PC-3 (cell line): Measurements from ENCODE around the gene CLASP2. TPM values are rescaled to one million over a fixed set of nuclear protein-coding genes. Genes with fewer than 3 reads are reported as not detected.

Experiments
- ATAC-seq: fragments of 200-7000 bp; cut with Tn5 transposase; 2 replicates; pipeline ENCODE4 v1.9.1; 2020; ENCODE audit warnings: mild to moderate bottlenecking, moderate library complexity
- BruUV-seq: library from RNA; stranded (reverse); fragments of 400-500 nt; replicated peaks from 2 replicates; lab custom pipeline; 2021; lab: Mats Ljungman, UMichigan
- CTCF ChIA-PET: fragments of 300-600 bp; sonication (Branson Sonifier 250); formaldehyde crosslinking; loops from one replicate; lab custom pipeline; 2022; ENCODE audit warnings: antibody characterized with exemption; lab: Charles Lee
- POLR2A ChIA-PET: fragments of 300-600 bp; sonication (Branson Sonifier 250); formaldehyde crosslinking; loops from one replicate; lab custom pipeline; 2022; ENCODE audit warnings: antibody characterized with exemption; ENCODE audit not compliant: unreplicated experiment; lab: Charles Lee
- DNase-seq: peaks from one replicate; pipeline ENCODE4 v3.0.0-alpha.2; 2015
- H2AFZ ChIP-seq: fragments of 300-600 bp; sonication (generic); 2 replicates; pipeline ENCODE4 v1.6.0; 2016; ENCODE audit warnings: antibody characterized with exemption, low read length
- H3F3A ChIP-seq: fragments of 300-600 bp; sonication (generic); one replicate; pipeline ENCODE4 v1.6.0; 2017; ENCODE audit warnings: antibody characterized with exemption, low read length, control low read depth, mild to moderate bottlenecking; ENCODE audit not compliant: unreplicated experiment
- H3K27ac ChIP-seq: fragments of 300-600 bp; sonication (generic); 2 replicates; pipeline ENCODE4 v1.5.1; 2016; ENCODE audit warnings: mild to moderate bottlenecking, low read length
- H3K27me3 ChIP-seq: fragments of 300-600 bp; sonication (generic); 2 replicates; pipeline ENCODE4 v1.6.1; 2016; ENCODE audit warnings: low read length, mixed read lengths
- H3K36me3 ChIP-seq: fragments of 300-600 bp; sonication (generic); 2 replicates; pipeline ENCODE4 v1.6.1; 2016; ENCODE audit warnings: low read depth, mixed run types, low read length, mixed read lengths
- H3K4me1 ChIP-seq: fragments of 300-600 bp; sonication (generic); 2 replicates; pipeline ENCODE4 v1.5.1; 2016; ENCODE audit warnings: low read length; ENCODE audit not compliant: insufficient read depth
- H3K4me2 ChIP-seq: fragments of 300-600 bp; sonication (generic); 2 replicates; pipeline ENCODE4 v1.6.0; 2016; ENCODE audit warnings: low read length
- H3K4me3 ChIP-seq: fragments of 300-600 bp; sonication (generic); 2 replicates; pipeline ENCODE4 v1.5.1; 2016; ENCODE audit warnings: mild to moderate bottlenecking, low read length, mixed read lengths
- H3K79me2 ChIP-seq: fragments of 300-600 bp; sonication (generic); 2 replicates; pipeline ENCODE4 v1.6.1; 2017; ENCODE audit warnings: low read length, mixed read lengths
- H3K9ac ChIP-seq: fragments of 300-600 bp; sonication (generic); 2 replicates; pipeline ENCODE4 v1.6.0; 2016; ENCODE audit warnings: mild to moderate bottlenecking, low read length
- H3K9me2 ChIP-seq: fragments of 300-600 bp; sonication (generic); replicated peaks from 2 replicates; pipeline ENCODE4 v1.6.1; 2016; ENCODE audit warnings: mixed run types, low read length, mixed read lengths
- H3K9me3 ChIP-seq: fragments of 300-600 bp; sonication (generic); 2 replicates; pipeline ENCODE4 v1.6.1; 2016; ENCODE audit warnings: low read length, mixed read lengths
- H4K20me1 ChIP-seq: fragments of 300-600 bp; sonication (generic); 2 replicates; pipeline ENCODE4 v1.6.1; 2016; ENCODE audit warnings: low read length, mixed read lengths
- CTCF ChIP-seq: fragments of 300-600 bp; sonication (generic); conservative IDR thresholded peaks from 2 replicates; pipeline ENCODE4 v1.5.1; 2017; ENCODE audit warnings: antibody characterized with exemption, low read depth, mild to moderate bottlenecking, low read length
- EZH2 ChIP-seq: fragments of 300-600 bp; sonication (generic); IDR thresholded peaks from one replicate; pipeline ENCODE4 v1.6.1; 2017; ENCODE audit warnings: antibody characterized with exemption, mild to moderate bottlenecking, low read length; ENCODE audit not compliant: unreplicated experiment
- EZH2phosphoT487 ChIP-seq: fragments of 300-600 bp; sonication (generic); IDR thresholded peaks from 2 replicates; pipeline ENCODE4 v1.6.1; 2018; ENCODE audit warnings: mild to moderate bottlenecking, antibody characterized with exemption, low read length, borderline replicate concordance
- intact Hi-C: fragments of 100-400 bp; cut with micrococcal nuclease; formaldehyde crosslinking; loops from 2 replicates; pipeline ENCODE4 v1.9.0; 2023
- total RNA-seq: library from RNA; depleted of rRNA; stranded (reverse); fragments of >200 nt; gene quantifications from 2 replicates; pipeline ENCODE4 v1.2.3, GENCODE V29; 2014

Gene CLASP2
- total RNA-seq, 1 experiment from 2014 or later: 84.8 TPM

GRCh38 chr3:33724256-33724655 lies 6.2 kb upstream of the CLASP2 start:
- ChIA-PET POLR2A (no interaction called here), CTCF (no interaction called here)
- Histone ChIP-seq H3F3A (no peaks in the 10 kb centered on the region), H3K79me2 (no peaks in the 10 kb centered on the region), H3K4me1 (no peaks in the 10 kb centered on the region), H3K27me3 (no peaks in the 10 kb centered on the region), H3K9me2 (no peaks in the 10 kb centered on the region), H4K20me1 (no peaks in the 10 kb centered on the region), H3K9ac (no peak overlapping the region), H3K36me3 (no peaks in the 10 kb centered on the region), H3K4me2 (no peak overlapping the region), H3K9me3 (no peaks in the 10 kb centered on the region), H2AFZ (no peak overlapping the region), H3K4me3 (no peak overlapping the region), H3K27ac (no peak overlapping the region)
- intact Hi-C loops: no loop called here
- no TSS peak for BruUV-seq
- TF ChIP-seq EZH2: no peak
- TF ChIP-seq CTCF: no peak
- TF ChIP-seq EZH2phosphoT487: no peak
- DNase-seq: no peak
- no peak for ATAC-seq

GRCh38 chr3:33722626-33723370 lies 4.7 kb upstream of the CLASP2 start:
- Histone ChIP-seq H3K9me3 (no peaks in the 10 kb centered on the region), H3K4me1 (peaks cover 3% of the 10 kb centered on the region; the same call in 1 of the 2 replicates), H3K9me2 (no peaks in the 10 kb centered on the region), H3F3A (no peaks in the 10 kb centered on the region), H3K4me3 (no peak overlapping the region), H3K79me2 (peaks cover under 1% of the 10 kb centered on the region; the same call in 1 of the 2 replicates), H3K4me2 (peak overlapping the region; percentile 26; the same call in 1 of the 2 replicates), H3K27ac (no peak overlapping the region), H3K9ac (no peak overlapping the region), H3K36me3 (no peaks in the 10 kb centered on the region), H2AFZ (no peak overlapping the region), H3K27me3 (no peaks in the 10 kb centered on the region), H4K20me1 (no peaks in the 10 kb centered on the region)
- TF ChIP-seq EZH2phosphoT487 (no peak), EZH2 (no peak), CTCF (no peak)
- no TSS peak for BruUV-seq
- ATAC-seq (no peak), DNase-seq (no peak)
- ChIA-PET POLR2A (no interaction called here), CTCF (no interaction called here)
- intact Hi-C loops: no loop called here

GRCh38 chr3:33722191-33722590 lies 4.1 kb upstream of the CLASP2 start:
- Histone ChIP-seq H3K27ac (no peak overlapping the region), H3K27me3 (no peaks in the 10 kb centered on the region), H2AFZ (no peak overlapping the region), H4K20me1 (no peaks in the 10 kb centered on the region), H3K9me2 (no peaks in the 10 kb centered on the region), H3K9ac (no peak overlapping the region), H3K4me2 (no peak overlapping the region), H3F3A (no peaks in the 10 kb centered on the region), H3K4me3 (no peak overlapping the region), H3K9me3 (no peaks in the 10 kb centered on the region), H3K79me2 (peaks cover 6% of the 10 kb centered on the region), H3K4me1 (peaks cover 3% of the 10 kb centered on the region; the same call in 1 of the 2 replicates), H3K36me3 (no peaks in the 10 kb centered on the region)
- TF ChIP-seq EZH2 (no peak), EZH2phosphoT487 (no peak), CTCF (no peak)
- ChIA-PET POLR2A (no interaction called here), CTCF (no interaction called here)
- intact Hi-C loops: no loop called here
- ATAC-seq (no peak), DNase-seq (no peak)
- no TSS peak for BruUV-seq
